Activated naive CD4-positive, alpha-beta T cell treated with anti-CD3 and anti-CD28 coated beads, Interleukin-2, amount 50 U/mL, for 24 hours (primary cell): ENCODE measurements around the gene IKZF2.

Experiments
- H3K27ac Mint-ChIP-seq: one replicate; pipeline ENCODE4 v1.8.0; 2021; ENCODE audit warnings: mild to moderate bottlenecking, mixed read lengths
- H3K27me3 Mint-ChIP-seq: one replicate; pipeline ENCODE4 v1.8.0; 2021; ENCODE audit warnings: mixed read lengths
- H3K36me3 Mint-ChIP-seq: one replicate; pipeline ENCODE4 v1.8.0; 2021; ENCODE audit warnings: mixed read lengths
- H3K4me1 Mint-ChIP-seq: one replicate; pipeline ENCODE4 v1.8.0; 2021; ENCODE audit warnings: mixed read lengths
- H3K4me3 Mint-ChIP-seq: one replicate; pipeline ENCODE4 v1.8.0; 2021; ENCODE audit warnings: mild to moderate bottlenecking, mixed read lengths
- H3K9me3 Mint-ChIP-seq: one replicate; pipeline ENCODE4 v1.8.0; 2021; ENCODE audit warnings: mixed read lengths

The IKZF2 gene

DNA sequence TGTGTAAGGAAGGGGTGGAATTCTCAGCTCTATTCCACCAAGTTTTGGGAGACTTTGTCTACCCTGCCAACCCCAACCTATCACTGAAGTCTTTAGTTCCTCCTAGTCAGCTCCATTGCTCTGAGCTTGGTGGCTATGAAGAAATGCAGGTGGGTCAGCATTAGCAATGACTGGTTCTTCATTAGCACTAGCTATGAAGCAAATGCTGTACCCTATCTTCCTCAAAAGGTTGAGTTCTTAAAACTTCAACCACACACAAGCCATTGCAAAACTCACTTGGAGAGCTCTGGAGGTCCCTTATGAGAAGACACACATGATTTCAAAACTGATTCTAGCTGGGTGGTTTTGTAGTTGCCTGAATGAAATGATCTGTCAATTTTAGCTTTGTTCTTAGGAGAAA is 193.8 kb downstream of the IKZF2 start:
- peaks cover 12% of the 10 kb centered on the region for H3K4me1 Mint-ChIP-seq
- H3K4me3 Mint-ChIP-seq = no peak overlapping the region
- no peaks in the 10 kb centered on the region for H3K36me3 Mint-ChIP-seq
- H3K27ac Mint-ChIP-seq = no peak overlapping the region
- H3K9me3 Mint-ChIP-seq = no peaks in the 10 kb centered on the region
- no peaks in the 10 kb centered on the region for H3K27me3 Mint-ChIP-seq

DNA sequence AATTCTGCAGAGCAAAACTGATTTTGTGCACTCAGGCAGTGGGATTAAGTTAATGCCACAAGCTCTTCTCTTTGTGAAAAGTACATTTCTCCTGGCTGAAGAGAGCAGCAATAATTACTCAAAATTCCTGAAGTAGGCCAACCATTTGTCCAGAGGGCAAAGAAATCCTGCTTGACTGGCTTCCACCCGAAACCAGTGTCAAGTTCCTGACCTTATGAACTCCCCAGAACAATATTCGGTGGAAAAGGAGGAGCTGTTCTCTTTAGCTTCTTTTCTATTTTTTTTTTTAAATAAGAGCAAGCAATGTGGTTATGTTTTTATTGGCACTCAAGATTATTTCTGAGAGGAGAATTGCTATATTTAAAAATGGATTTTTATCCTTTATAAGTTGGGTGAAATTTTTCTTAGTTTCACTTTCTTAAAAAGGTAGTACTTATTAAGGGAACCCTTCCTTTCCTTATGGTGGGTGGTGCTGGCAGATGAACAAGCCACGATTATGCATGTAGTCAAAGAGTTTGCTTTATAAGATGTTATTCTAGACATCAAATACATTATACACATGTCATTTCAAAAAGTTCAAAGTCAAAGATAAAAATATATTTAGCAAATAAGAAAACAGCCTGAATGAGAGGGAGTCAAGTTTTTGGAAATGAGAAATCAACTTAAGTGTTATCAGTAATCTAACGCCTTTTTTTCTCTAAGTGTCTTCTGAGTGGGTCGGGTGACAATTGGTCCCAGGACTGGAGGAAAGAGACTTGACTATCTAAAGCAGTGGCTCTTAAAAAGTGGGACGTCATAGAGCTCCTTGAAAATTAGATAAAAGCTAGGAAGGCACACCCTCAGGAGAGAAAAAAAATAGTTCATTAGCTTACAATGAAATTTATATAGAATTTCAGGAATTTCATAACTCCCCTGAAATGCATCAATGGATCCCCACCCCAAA is 194.5 kb downstream of the IKZF2 start:
- Mint-ChIP-seq H3K36me3 (no peaks in the 10 kb centered on the region), H3K4me1 (peaks cover 12% of the 10 kb centered on the region), H3K27me3 (no peaks in the 10 kb centered on the region), H3K27ac (no peak overlapping the region), H3K4me3 (no peak overlapping the region), H3K9me3 (no peaks in the 10 kb centered on the region)

DNA sequence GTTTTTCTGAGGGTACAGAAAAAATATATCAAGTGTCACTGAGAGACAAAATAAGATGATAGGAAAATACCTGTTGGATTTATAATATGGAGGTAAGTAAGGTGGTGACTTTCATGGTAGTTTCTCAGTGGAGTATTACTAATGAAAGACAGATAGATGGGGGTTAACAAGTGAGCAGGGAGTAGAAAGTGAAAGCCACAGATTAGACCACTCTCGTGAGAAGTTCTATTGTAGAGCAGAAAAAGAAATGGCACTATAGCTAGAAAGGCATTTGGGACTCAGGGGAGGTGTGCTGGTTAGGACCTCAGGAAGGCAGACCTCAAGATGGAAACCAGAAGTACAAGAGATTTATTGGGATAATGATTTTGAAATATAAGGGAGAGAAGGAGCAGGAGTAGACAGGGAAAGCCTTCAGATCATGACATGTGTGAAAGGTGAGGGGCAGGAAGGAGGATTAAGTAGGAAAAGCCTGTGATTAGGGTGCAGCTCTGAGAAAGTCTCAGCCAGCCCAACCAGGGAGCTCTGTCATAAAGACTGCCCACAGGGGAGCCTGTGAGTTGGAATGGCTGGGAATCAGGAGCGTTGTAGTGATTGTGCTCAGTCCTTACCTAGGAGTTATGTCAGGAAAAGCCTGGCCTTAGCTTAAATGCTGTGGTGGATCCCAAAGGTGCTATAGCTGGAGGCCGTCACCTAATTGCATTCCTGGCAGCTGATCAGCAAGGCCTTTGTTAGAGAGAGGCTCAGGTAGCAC is 198.1 kb downstream of the IKZF2 start:
- H3K27me3 Mint-ChIP-seq = no peaks in the 10 kb centered on the region
- H3K4me3 Mint-ChIP-seq = no peak overlapping the region
- peaks cover 10% of the 10 kb centered on the region for H3K4me1 Mint-ChIP-seq
- H3K36me3 Mint-ChIP-seq = no peaks in the 10 kb centered on the region
- no peak overlapping the region for H3K27ac Mint-ChIP-seq
- H3K9me3 Mint-ChIP-seq = no peaks in the 10 kb centered on the region

GRCh38 chr2:212949786-212950185 is 201.6 kb downstream of the IKZF2 start:
- H3K27me3 Mint-ChIP-seq = no peaks in the 10 kb centered on the region
- no peak overlapping the region for H3K27ac Mint-ChIP-seq
- H3K36me3 Mint-ChIP-seq = no peaks in the 10 kb centered on the region
- no peak overlapping the region for H3K4me3 Mint-ChIP-seq
- no peaks in the 10 kb centered on the region for H3K9me3 Mint-ChIP-seq
- no peaks in the 10 kb centered on the region for H3K4me1 Mint-ChIP-seq
